PC-3 (cell line): ENCODE results near the gene RCAN2. TPM values are rescaled to one million over a fixed set of nuclear protein-coding genes. Genes with fewer than 3 reads are reported as not detected.
A peak's percentile ranks its signal among the peaks of the same experiment; 100 is the strongest.

ENCODE experiments used
- ATAC-seq: fragments of 200-7000 bp; cut with Tn5 transposase; 2 replicates; pipeline ENCODE4 v1.9.1; 2020; ENCODE audit warnings: mild to moderate bottlenecking, moderate library complexity
- BruUV-seq: library from RNA; stranded (reverse); fragments of 400-500 nt; replicated peaks from 2 replicates; lab custom pipeline; 2021; lab: Mats Ljungman, UMichigan
- CTCF ChIA-PET: fragments of 300-600 bp; sonication (Branson Sonifier 250); formaldehyde crosslinking; loops from one replicate; lab custom pipeline; 2022; ENCODE audit warnings: antibody characterized with exemption; lab: Charles Lee
- POLR2A ChIA-PET: fragments of 300-600 bp; sonication (Branson Sonifier 250); formaldehyde crosslinking; loops from one replicate; lab custom pipeline; 2022; ENCODE audit warnings: antibody characterized with exemption; ENCODE audit not compliant: unreplicated experiment; lab: Charles Lee
- DNase-seq: peaks from one replicate; pipeline ENCODE4 v3.0.0-alpha.2; 2015
- H2AFZ ChIP-seq: fragments of 300-600 bp; sonication (generic); 2 replicates; pipeline ENCODE4 v1.6.0; 2016; ENCODE audit warnings: antibody characterized with exemption, low read length
- H3F3A ChIP-seq: fragments of 300-600 bp; sonication (generic); one replicate; pipeline ENCODE4 v1.6.0; 2017; ENCODE audit warnings: antibody characterized with exemption, low read length, control low read depth, mild to moderate bottlenecking; ENCODE audit not compliant: unreplicated experiment
- H3K27ac ChIP-seq: fragments of 300-600 bp; sonication (generic); 2 replicates; pipeline ENCODE4 v1.5.1; 2016; ENCODE audit warnings: mild to moderate bottlenecking, low read length
- H3K27me3 ChIP-seq: fragments of 300-600 bp; sonication (generic); 2 replicates; pipeline ENCODE4 v1.6.1; 2016; ENCODE audit warnings: low read length, mixed read lengths
- H3K36me3 ChIP-seq: fragments of 300-600 bp; sonication (generic); 2 replicates; pipeline ENCODE4 v1.6.1; 2016; ENCODE audit warnings: low read depth, mixed run types, low read length, mixed read lengths
- H3K4me1 ChIP-seq: fragments of 300-600 bp; sonication (generic); 2 replicates; pipeline ENCODE4 v1.5.1; 2016; ENCODE audit warnings: low read length; ENCODE audit not compliant: insufficient read depth
- H3K4me2 ChIP-seq: fragments of 300-600 bp; sonication (generic); 2 replicates; pipeline ENCODE4 v1.6.0; 2016; ENCODE audit warnings: low read length
- H3K4me3 ChIP-seq: fragments of 300-600 bp; sonication (generic); 2 replicates; pipeline ENCODE4 v1.5.1; 2016; ENCODE audit warnings: mild to moderate bottlenecking, low read length, mixed read lengths
- H3K79me2 ChIP-seq: fragments of 300-600 bp; sonication (generic); 2 replicates; pipeline ENCODE4 v1.6.1; 2017; ENCODE audit warnings: low read length, mixed read lengths
- H3K9ac ChIP-seq: fragments of 300-600 bp; sonication (generic); 2 replicates; pipeline ENCODE4 v1.6.0; 2016; ENCODE audit warnings: mild to moderate bottlenecking, low read length
- H3K9me2 ChIP-seq: fragments of 300-600 bp; sonication (generic); replicated peaks from 2 replicates; pipeline ENCODE4 v1.6.1; 2016; ENCODE audit warnings: mixed run types, low read length, mixed read lengths
- H3K9me3 ChIP-seq: fragments of 300-600 bp; sonication (generic); 2 replicates; pipeline ENCODE4 v1.6.1; 2016; ENCODE audit warnings: low read length, mixed read lengths
- H4K20me1 ChIP-seq: fragments of 300-600 bp; sonication (generic); 2 replicates; pipeline ENCODE4 v1.6.1; 2016; ENCODE audit warnings: low read length, mixed read lengths
- EZH2 ChIP-seq: fragments of 300-600 bp; sonication (generic); IDR thresholded peaks from one replicate; pipeline ENCODE4 v1.6.1; 2017; ENCODE audit warnings: antibody characterized with exemption, mild to moderate bottlenecking, low read length; ENCODE audit not compliant: unreplicated experiment
- EZH2phosphoT487 ChIP-seq: fragments of 300-600 bp; sonication (generic); IDR thresholded peaks from 2 replicates; pipeline ENCODE4 v1.6.1; 2018; ENCODE audit warnings: mild to moderate bottlenecking, antibody characterized with exemption, low read length, borderline replicate concordance
- intact Hi-C: fragments of 100-400 bp; cut with micrococcal nuclease; formaldehyde crosslinking; loops from 2 replicates; pipeline ENCODE4 v1.9.0; 2023
- total RNA-seq: library from RNA; depleted of rRNA; stranded (reverse); fragments of >200 nt; gene quantifications from 2 replicates; pipeline ENCODE4 v1.2.3, GENCODE V29; 2014
- TF ChIP-seq, protein P1 (sequence below): fragments of 300-600 bp; sonication (generic); conservative IDR thresholded peaks from 2 replicates; pipeline ENCODE4 v1.5.1; 2017; ENCODE audit warnings: antibody characterized with exemption, low read depth, mild to moderate bottlenecking, low read length

The RCAN2 gene
- total RNA-seq, 1 experiment from 2014 or later, result not detected

DNA sequence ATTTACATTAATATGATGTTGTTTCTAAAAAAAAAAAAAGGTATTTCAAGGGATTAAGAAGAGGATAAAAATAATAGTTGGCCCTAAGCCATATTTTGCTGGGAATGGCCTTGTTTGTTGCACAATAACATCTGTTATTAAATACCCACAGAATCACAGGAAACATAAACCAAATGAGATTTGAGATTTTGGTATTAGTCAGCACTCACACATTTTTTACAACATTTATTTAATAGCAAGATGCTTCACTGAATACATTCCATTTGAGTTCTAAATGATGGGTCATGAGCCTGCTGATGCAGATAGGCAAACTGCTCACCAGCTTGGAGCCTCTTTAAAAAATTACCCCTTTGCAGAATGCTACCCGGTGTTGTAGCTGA is 227.6 kb downstream of the RCAN2 start:
- ChIA-PET POLR2A (no interaction called here), CTCF (no interaction called here)
- Histone ChIP-seq H3K36me3 (no peaks in the 10 kb centered on the region), H3K9me3 (no peaks in the 10 kb centered on the region), H3K4me1 (no peaks in the 10 kb centered on the region), H3K4me3 (no peak overlapping the region), H4K20me1 (no peaks in the 10 kb centered on the region), H3K4me2 (no peak overlapping the region), H3K9ac (no peak overlapping the region), H2AFZ (no peak overlapping the region), H3K79me2 (no peaks in the 10 kb centered on the region), H3K9me2 (no peaks in the 10 kb centered on the region), H3K27ac (no peak overlapping the region), H3K27me3 (peaks cover 42% of the 10 kb centered on the region), H3F3A (no peaks in the 10 kb centered on the region)
- ATAC-seq (peak; percentile 22; the same call in 1 of the 2 replicates), DNase-seq (peak; percentile 51)
- intact Hi-C loops, result no loop called here
- BruUV-seq, result no TSS peak
- TF ChIP-seq EZH2phosphoT487 (no peak), EZH2 (no peak)
- TF ChIP-seq, protein P1, sequence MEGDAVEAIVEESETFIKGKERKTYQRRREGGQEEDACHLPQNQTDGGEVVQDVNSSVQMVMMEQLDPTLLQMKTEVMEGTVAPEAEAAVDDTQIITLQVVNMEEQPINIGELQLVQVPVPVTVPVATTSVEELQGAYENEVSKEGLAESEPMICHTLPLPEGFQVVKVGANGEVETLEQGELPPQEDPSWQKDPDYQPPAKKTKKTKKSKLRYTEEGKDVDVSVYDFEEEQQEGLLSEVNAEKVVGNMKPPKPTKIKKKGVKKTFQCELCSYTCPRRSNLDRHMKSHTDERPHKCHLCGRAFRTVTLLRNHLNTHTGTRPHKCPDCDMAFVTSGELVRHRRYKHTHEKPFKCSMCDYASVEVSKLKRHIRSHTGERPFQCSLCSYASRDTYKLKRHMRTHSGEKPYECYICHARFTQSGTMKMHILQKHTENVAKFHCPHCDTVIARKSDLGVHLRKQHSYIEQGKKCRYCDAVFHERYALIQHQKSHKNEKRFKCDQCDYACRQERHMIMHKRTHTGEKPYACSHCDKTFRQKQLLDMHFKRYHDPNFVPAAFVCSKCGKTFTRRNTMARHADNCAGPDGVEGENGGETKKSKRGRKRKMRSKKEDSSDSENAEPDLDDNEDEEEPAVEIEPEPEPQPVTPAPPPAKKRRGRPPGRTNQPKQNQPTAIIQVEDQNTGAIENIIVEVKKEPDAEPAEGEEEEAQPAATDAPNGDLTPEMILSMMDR, result no peak

DNA sequence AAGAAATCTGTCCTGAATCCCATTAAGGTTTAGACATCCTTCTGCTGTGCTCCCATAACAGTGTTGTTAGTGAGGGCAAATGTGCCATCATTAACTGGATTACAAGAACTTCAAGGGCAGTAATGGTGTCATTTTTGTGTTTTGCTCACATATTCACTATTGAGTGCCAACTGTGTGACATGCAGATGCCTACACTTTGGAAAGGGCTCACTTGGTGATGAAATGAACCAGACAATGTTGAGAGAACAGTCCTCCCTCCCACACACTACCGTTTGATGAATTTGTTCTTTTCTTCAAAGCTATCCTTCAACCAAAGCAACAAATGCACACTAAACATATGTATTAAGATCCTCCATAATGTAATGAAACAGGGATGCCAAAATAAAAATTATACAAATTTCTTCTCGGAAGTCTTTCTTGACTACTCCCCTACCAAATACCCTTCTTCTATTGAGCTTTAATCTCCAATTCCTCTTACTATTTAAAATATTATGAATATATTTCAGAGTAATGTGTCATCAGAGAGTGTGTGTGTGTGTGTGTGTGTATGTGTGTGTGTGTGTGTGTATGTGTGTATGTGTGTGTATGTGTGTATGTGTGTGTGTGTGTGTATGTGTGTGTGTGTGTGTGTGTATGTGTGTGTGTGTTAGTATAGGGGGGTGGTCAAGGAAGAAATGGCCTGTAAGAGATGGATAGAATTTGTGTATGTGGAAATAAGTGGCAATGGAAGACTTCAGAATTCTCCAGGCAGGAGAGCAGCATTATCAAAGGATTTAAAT is 228.1 kb downstream of the RCAN2 start:
- Histone ChIP-seq H3K27me3 (peaks cover 42% of the 10 kb centered on the region), H2AFZ (no peak overlapping the region), H3K9ac (no peak overlapping the region), H3K9me3 (no peaks in the 10 kb centered on the region), H3K27ac (no peak overlapping the region), H3K4me2 (no peak overlapping the region), H3K9me2 (no peaks in the 10 kb centered on the region), H3K4me3 (no peak overlapping the region), H4K20me1 (no peaks in the 10 kb centered on the region), H3F3A (no peaks in the 10 kb centered on the region), H3K79me2 (no peaks in the 10 kb centered on the region), H3K4me1 (no peaks in the 10 kb centered on the region), H3K36me3 (no peaks in the 10 kb centered on the region)
- TF ChIP-seq EZH2, result no peak
- TF ChIP-seq, protein P1, result no peak
- no peak for TF ChIP-seq EZH2phosphoT487
- BruUV-seq, result no TSS peak
- intact Hi-C loops, result no loop called here
- ATAC-seq, result no peak
- no peak for DNase-seq
- POLR2A ChIA-PET, result no interaction called here
- CTCF ChIA-PET, result no interaction called here

DNA sequence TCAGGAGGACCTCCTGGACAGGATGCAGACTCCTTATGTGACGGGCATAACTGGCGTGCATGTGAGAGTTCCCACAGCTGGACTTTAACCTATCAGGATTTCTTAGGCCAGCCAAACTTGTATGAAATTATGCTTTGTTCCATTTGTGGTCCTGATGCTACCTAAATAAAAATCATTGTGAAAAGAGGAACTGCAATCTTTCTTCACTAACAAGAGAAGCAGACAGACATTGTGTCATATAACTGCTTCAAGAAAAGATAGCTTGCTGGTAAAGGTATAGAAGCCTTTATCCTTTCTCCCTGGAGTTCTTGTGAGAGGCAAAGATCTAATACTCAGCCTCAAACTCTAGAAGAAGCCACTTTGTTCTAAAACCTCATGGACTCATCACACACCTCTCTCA is 233.0 kb downstream of the RCAN2 start:
- Histone ChIP-seq H3K9ac (no peak overlapping the region), H3K27ac (no peak overlapping the region), H3K4me1 (no peaks in the 10 kb centered on the region), H2AFZ (no peak overlapping the region), H3K9me3 (no peaks in the 10 kb centered on the region), H4K20me1 (no peaks in the 10 kb centered on the region), H3K36me3 (no peaks in the 10 kb centered on the region), H3K79me2 (no peaks in the 10 kb centered on the region), H3K4me2 (no peak overlapping the region), H3F3A (no peaks in the 10 kb centered on the region), H3K27me3 (peaks cover 40% of the 10 kb centered on the region), H3K9me2 (no peaks in the 10 kb centered on the region), H3K4me3 (no peak overlapping the region)
- TF ChIP-seq, protein P1, result no peak
- no peak for TF ChIP-seq EZH2
- no peak for TF ChIP-seq EZH2phosphoT487
- ATAC-seq, result no peak
- no peak for DNase-seq
- ChIA-PET CTCF (no interaction called here), POLR2A (no interaction called here)
- intact Hi-C loops, result no loop called here
- BruUV-seq, result no TSS peak
